HEK293 (cell line): ENCODE data around the gene SPDYE4.

ENCODE experiments used
- PBX3 ChIP-seq: sonication (generic); formaldehyde crosslinking; IDR thresholded peaks from 2 replicates; pipeline ENCODE4 v1.8.1; 2022; ENCODE audit warnings: mild to moderate bottlenecking, moderate library complexity, missing genetic modification reagents
- REST ChIP-seq: fragments of 450-650 bp; formaldehyde crosslinking; IDR thresholded peaks from 2 replicates; pipeline ENCODE4 v1.5.1; 2016; ENCODE audit warnings: missing biosample characterization, missing genetic modification characterization
- ZBTB21 ChIP-seq: fragments of 450-650 bp; formaldehyde crosslinking; IDR thresholded peaks from 2 replicates; pipeline ENCODE4 v1.5.1; 2017; ENCODE audit warnings: missing biosample characterization, missing genetic modification characterization
- ZNF335 ChIP-seq: fragments of 450-650 bp; formaldehyde crosslinking; conservative IDR thresholded peaks from 2 replicates; pipeline ENCODE4 v1.5.1; 2016; ENCODE audit warnings: missing biosample characterization, missing genetic modification characterization
- ZNF510 ChIP-seq: fragments of 450-650 bp; formaldehyde crosslinking; IDR thresholded peaks from 2 replicates; pipeline ENCODE4 v1.5.1; 2018; ENCODE audit warnings: mild to moderate bottlenecking, missing genetic modification characterization, missing biosample characterization; ENCODE audit not compliant: insufficient replicate concordance
- ZNF560 ChIP-seq: fragments of 450-650 bp; formaldehyde crosslinking; IDR thresholded peaks from 2 replicates; pipeline ENCODE4 v1.5.1; 2017; ENCODE audit warnings: missing biosample characterization, missing genetic modification characterization, borderline replicate concordance
- ZNF654 ChIP-seq: fragments of 450-650 bp; formaldehyde crosslinking; IDR thresholded peaks from 2 replicates; pipeline ENCODE4 v1.5.1; 2016; ENCODE audit warnings: low read depth, missing biosample characterization, missing genetic modification characterization

GRCh38 chr17:8755590-8756255 lies 2.6 kb downstream of the SPDYE4 start:
- TF ChIP-seq ZNF560 (tag by site-specific recombination) (no peak), ZNF335 (tag by site-specific recombination) (no peak), REST (tag by site-specific recombination) (no peak), PBX3 (CRISPR knock-in tag) (no peak), ZBTB21 (tag by site-specific recombination) (no peak), ZNF510 (no peak), ZNF654 (tag by site-specific recombination) (no peak)
